Stimulated activated CD4-positive, alpha-beta T cell treated with anti-CD3 and anti-CD28 coated beads, TNF-alpha, amount 100 ng/mL, for 1 hour (primary cell): ENCODE results near the gene RYR1.
"Not testable (repeated sequence)": the region's sequence is repeated elsewhere in the genome, so short reads cannot be mapped to it uniquely, and the experiment has no call there.

ENCODE experiments used
- DNase-seq, 3 donors: peaks; one replicate each; pipeline ENCODE4 v3.0.0-alpha.2; 2020; ENCODE audit warnings: low read depth in 3 of 3, low spot score in 1 of 3

RYR1 gene

DNA sequence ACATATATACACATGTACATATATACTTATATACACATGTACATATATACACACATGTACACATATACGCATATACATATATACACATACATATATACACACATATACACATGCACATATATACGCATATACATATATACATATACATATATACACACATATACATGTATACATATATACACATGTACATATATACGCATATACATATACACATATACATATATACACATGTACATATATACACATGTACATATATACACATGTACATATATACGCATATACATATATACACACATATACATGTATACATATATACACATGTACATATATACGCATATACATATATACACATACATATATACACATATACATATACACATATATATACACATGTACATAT, 169.4 kb downstream of the RYR1 start:
- not testable (repeated sequence) for DNase-seq

DNA sequence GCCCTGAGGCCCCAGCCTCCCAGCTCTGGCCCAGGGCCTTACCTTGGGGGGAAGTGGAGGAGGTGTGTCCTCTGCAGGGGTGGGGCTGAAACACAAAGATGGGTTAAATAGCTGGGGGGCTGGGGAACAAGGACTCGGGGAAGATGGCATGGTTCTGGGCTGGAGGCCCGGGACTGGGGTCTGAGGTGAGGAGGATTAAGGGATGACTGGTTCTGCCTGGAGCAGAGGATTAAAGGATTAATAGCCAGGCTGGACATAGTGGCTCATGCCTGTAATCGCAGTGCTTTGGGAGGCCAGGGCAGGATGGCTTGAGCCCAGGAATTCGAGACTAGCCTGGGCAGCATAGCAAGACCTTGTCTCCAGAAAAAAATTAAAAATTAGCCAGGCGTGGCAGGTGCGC, 172.6 kb downstream of the RYR1 start:
- DNase-seq: no peak

DNA sequence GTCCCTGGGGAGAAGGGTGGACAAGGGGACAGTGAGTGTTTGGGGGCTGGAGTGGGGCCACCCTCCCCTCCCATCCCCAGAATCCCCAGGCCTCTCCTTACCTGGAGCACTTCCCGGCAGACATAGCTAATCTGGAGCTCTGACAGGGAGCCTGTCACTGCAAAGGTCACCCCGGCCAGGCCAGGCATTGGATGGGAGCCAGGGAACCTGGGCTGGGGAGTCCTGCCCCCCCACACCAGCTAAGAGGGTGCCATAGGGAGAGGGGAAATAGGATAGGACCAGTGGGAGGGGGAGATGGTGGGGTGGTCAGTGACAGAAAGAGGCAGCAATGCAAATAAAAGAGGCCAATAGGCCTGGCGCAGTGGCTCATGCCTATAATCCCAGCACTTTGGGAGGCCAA, 180.8 kb downstream of the RYR1 start:
- no peak for DNase-seq

DNA sequence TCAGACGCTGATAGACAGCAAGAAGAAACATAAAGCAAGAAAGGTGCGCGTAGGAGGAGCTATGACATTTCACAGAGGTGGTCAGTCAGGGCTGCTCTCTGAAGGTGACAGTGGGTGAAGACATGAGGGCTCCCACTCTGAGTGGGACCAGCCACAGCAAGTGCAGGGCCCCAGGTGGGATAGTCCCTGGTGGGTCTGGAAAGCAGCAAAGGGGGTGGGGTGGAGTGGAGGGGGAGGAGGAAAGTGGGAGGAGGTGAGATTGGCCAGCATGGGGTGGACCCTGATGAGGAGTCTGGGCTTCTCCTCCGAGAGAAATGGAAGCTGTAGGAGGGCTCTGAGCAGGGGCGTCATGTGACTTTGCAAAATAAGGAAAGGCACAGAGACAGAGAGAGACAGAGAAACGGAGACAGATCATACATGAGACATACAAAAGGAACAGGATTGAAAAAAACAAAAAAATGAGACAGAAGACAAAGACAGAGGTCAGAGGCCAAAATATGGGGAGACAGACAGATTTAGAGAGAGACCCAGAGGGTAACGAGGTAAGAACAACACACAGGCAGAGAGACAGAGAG, 181.6 kb downstream of the RYR1 start:
- DNase-seq: no peak

DNA sequence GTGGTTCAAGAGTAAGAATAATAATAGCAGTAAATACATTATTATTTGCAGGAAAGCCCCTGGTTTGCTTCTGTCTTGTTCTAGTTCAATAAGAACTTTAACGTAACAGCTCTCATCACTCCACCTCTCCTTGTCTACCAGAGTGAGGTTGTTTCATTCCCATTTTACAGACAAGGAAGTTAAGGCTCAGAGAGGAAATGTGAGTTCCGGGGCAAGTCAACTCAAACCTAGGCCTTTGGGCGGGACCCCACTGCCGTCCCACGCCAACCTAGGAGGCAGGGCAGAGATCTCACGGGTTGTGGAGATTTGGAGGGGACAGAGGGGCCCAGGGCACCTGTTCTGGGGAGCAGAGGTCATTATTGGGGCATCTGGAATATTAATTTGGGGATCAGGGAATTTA, 182.8 kb downstream of the RYR1 start:
- no peak for DNase-seq

DNA sequence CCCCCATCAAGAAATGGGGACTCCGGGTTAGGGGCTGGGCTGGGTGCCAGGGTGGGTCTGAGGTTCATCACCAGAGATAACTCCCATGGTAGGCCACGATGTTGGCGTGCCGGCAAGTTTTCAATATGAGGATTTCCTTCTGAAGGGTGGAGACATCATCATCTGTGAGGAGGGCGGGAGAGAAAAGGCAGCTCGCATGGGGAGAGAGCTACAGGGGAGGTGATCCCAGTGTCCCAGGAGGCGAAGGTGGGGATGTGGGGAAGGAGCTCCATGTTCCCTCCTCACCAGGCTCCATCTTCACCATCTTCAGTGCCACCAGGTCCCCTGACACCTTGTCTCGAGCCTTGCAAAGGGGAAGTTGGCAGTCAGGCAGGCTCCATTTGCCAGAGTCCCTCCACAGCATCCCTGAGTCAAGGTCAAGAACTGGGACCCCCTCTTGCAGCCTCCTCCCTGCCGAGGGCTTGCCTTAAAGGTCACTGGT, 183.8 kb downstream of the RYR1 start:
- DNase-seq: no peak

DNA sequence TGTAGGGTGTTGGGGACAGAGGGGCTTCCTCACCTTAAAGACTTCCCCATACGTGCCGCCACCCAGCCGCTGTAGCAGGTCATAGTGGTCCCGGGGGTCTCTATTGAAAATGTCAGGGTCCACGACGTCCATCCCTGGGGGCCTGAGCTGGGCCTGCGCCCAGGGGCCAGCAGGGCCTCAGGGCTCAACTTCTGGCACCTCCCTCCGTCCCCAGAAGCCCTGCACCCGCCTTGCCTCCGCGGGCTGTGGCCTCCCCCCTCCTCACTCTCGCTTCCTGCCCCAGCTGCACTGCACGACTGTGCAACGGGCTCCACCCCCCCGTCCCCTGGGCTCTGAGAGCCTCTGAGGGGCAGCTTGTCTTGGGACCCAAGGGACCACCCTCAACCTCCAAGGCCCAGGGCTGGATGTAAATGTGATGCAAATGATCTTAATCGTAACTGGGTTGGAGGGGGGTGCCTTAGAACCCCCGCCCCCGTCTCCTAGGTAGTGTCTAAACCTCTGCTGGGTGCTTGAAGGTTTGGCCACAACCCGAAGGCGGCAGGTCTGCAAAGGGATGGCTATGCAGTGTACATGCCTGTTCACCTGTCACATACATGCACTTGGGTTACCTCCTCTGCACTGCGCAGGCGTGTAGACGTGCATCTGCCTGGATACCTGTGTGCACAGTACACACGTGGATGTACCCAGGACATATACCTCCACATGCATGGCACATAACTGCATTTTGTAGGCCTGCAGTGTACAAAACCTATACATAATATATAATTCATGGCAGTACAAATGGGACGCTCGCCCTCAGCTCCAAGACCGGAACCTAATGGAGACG, 184.5 kb downstream of the RYR1 start, which contains the start of gene MAP4K1:
Gene MAP4K1 (minus strand): TSS at position 190 of the 826 bp plus-strand sequence. CDS start 58 bp downstream, at position 132.
- peak in 2 of 3 donors; percentile 39 to 58 for DNase-seq

DNA sequence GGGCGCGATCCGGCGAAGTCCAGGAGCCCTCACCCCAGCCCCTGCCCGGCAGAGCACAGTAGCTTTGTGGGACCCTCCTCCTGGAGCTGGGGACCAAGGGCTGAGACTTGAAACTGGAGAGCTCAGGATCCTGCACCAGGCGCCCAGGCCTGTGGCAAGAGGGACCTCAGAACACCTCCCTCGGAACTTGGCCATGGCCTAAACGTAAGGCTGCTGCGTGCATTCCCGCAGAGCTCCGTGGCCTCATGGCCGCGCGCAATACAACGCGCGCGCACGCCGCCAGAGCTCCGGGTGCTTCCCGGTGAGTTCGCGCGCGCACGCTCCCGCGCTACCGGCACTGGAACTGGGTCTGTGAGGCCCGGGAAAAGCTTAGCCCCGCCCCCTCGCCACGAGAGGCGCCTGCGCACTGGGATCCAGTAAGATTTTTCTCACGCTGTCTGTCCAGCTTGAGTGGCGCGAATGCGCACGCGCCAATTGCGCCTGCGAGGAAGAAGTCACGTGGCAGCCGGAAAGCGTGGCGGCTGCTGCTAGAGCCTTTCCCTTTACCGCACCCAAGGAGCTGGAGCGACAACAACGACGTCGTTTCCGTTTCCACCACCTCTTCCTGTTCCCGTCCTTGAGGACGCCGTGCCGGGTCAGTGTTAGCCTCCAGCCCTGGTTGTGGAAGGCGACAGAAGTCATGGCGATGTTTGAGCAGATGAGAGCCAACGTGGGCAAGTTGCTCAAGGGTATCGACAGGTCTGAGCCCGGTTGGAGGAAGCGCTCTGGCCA, 185.3 kb downstream of the RYR1 start, which contains the start of gene EIF3K:
Gene EIF3K (plus strand): TSS at position 599 of the 771 bp plus-strand sequence. CDS start 81 bp downstream, at position 680.
- DNase-seq: peak; percentile 93 to 97 (median 94)

DNA sequence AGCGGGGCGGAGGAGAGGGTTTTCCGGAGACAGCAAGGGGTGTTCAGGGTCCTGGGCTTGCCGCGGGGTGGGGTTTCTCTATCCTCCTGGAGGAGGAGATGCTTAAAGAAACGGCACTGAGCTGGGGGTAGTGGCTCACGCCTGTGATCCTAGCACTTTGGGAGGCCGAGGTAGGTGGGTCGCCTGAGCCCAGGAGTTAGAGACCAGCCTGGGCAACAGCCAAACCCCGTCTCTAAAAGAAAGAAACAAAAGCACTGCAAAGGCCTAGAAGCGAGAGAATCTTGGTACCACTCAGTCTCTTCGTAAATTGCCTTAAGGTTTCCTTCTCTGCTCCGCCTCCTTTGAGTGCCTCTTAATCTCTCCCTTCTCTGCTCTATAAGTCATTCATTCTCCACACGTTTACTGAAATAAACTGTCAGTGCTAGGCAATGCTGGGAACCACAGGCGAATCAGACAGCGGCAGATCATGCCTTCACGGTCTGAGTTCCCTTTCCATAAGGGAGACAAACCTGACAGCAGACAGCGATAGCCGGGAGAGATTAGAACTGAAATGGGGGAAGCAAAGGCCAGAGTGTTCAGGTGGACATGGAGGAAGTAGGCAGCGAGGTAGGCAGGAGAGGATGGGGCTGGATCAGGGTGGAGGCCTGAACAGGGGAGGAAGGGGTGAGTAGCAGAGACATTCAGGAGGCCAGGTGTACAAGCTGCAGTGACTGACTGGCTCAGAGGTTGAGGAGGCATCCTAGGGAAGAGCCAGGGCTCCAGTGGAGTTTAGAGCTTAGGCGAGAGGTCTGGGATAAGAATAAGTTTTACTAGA, 186.1 kb downstream of the RYR1 start:
- no peak for DNase-seq

DNA sequence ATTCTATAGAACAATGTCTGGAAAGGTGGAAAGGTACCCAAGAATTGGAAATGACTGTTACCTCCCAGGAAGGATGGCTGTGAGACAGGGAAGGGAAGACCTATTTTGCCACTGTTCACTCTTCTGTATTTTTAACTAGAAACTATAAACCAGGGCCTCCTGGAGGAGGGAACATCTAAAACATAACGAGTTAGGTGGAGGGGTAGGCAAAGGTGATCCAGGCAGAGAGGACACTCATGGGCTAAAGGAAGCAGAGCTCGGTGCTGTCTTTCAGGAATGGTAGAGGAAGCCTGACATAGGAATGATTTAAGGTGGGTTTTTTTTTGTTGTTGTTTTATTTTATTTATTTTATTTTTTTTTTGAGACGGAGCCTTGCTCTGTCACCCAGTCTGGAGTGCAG, 191.3 kb downstream of the RYR1 start:
- no peak for DNase-seq

DNA sequence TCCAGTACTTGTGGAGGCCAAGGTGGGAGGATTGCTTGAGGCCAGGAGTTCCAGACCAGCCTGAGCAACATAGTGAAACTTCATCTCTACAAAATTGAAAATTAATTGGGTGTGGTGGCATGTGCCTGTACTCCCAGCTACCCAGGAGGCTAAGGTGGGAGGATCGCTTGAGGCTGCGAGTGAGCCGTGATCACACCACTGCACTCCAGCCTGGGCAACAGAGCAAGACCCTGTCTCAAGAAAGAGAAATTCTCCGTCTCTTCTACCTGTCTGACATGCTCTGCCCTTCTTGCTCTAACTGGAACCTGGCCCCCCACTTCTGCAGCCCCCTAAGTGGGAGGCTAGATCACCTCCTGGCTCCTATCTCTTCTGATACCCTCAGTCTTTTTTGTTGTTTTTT, 192.9 kb downstream of the RYR1 start:
- no peak for DNase-seq

DNA sequence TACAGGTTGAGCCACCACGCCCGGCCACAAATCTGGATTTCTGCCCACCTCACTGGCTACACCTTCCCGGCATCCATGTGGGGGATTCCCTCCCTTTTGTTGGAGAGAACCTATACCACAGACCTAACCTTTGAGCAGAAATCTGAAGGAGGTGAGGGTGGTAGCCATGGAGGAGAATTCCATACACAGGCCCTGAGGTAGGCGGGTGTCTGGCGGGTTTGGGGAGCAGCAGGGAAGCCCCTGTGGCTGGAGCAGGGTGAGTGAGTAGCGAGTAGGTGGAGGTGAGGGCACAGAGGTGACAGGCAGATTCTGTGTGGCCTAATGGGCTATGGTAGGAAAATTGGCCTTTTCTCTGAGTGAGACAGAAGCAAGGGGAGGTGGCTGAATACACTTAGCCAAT, 196.1 kb downstream of the RYR1 start:
- no peak for DNase-seq

DNA sequence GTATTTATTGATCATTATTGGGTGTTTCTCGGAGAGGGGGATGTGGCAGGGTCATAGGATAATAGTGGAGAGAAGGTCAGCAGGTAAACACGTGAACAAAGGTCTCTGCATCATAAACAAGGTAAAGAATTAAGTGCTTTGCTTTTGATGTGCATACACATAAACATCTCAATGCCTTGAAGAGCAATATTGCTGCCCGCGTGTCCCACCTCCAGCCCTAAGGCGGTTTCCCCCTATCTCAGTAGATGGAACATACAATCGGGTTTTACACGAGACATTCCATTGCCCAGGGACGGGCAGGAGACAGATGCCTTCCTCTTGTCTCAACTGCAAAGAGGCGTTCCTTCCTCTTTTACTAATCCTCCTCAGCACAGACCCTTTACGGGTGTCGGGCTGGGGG, 197.8 kb downstream of the RYR1 start:
- not testable (repeated sequence) for DNase-seq

DNA sequence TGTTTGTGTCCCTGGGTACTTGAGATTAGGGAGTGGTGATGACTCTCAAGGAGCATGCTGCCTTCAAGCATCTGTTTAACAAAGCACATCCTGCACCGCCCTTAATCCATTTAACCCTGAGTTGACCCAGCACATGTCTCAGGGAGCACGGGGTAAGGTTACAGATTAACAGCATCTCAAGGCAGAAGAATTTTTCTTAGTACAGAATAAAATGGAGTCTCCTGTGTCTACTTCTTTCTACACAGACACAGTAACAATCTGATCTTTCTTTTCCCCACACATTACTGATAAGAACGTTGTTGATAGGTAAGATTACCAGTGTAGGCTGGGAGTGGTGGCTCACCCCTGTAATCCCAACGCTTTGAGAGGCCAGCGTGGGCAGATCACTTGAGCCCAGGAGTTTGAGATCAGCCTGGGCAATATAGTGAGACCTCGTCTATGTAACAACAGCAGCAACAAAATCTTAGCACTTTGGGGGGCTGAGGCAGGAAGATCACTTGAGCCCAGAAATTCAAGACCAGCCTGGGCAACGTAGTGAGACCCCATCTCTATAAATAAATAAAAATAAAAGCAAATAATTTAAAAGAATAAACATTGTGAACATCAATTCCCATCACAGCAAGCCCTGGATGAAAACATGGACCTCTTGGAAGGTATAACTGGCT, 198.5 kb downstream of the RYR1 start:
- not testable (repeated sequence) for DNase-seq

DNA sequence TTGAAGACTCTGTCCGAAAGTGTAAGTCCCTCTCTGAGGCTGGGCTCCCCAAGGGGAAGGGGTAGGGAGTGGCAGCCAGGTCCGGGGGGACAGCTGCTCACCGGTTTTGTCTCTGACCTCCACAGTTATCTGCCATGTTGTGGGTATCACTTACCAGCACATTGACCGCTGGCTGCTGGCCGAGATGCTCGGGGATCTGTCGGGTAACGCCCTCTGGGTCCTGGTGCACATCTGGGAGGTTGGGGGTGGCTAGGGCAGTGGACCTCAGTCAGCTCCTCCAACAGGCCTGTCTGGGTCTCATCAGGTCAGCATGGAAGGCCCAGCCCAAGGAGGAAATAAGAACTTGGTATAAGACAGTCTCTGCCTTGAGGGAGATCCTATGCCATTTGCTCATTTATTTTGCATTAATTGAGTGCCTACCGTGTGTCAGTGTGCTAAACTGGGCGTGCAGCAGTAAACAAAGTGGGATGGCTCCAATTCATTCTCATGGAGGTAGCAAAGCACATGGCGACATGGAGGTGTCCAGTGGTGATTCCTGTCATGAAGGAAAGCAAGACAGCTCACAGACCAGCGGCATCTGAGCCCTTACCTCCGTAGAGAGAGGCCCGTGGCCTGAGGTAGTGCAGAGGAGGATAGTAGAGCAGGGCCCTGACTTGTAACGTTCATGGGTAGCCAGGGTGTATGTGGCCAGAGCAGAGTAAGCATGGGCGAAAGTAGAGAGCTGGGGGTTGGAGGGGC, 199.2 kb downstream of the RYR1 start:
- DNase-seq: no peak

DNA sequence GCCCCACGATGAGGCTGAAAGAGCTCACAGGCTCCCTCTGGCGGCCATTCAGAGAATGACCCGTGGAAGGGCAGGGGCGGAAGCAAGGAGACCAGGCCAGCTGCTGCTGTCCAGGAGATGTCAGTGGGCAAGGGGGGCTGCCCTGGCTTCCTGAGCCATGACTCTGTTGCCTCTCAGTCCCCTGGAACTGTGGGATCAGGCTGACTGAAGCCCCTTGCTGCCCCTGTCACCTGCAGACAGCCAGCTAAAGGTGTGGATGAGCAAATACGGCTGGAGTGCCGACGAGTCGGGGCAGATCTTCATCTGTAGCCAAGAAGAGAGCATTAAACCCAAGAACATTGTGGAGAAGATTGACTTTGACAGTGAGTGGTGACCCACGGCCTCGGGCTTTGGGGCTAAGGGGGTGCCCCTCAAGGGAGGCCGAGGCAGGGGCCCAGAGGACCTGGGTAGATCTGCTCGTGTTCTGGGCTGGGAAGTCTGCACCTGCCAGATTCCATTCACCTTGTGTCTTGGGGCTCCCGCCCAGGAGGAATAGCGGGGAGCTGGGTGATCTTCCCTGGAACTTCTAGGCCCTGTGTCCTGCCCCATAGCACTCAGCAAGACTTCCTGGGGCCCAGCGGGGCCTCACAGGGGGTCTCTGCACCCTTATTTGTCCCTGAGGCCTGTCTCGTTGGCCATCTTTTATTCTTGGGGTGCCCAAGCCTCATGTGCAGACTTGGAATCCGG, 201.4 kb downstream of the RYR1 start:
- DNase-seq: peak in 2 of 3 donors; percentile 42 to 61

DNA sequence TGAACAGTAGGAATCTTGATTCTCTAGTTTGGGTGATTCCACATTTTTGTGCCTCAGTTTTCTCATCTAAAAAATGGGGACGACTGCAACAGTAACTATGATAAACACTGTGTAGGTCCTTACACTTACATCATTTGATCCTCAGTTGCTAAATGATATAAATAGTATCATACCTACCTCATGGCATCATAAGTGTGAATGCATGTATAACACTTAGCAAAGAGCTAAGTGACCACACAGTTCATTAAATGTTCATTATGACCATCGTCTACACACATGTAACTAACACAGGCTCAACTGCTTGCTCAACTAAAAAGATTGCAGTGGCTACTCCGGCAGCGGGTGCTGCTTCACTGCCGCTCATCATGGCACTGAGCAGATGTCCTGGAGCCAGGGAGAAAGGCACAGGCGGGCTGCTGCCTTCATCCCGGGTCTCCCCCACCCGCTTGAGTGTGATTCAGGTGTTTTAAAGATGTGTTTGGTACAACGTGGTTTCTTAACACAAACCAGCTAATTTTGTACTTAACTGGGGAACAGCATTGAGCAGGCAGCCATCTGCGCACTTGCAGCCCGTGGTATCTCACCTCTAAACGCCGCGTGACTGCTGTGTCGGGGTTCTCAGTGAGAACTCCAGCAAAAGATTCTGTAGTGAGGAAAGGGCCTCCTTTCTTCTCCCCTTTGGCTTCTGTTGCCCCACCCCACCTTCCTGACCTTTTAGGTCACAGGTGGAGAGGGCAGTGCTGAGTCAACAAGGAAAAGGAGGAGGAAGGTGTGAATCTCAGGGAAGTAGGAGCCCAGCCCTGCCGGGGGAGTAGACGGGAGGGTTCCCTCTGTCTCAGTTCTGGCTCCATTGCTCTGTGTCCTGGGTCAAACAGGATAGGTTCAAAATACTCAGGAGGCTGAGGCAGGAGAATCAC, 202.2 kb downstream of the RYR1 start:
- no peak for DNase-seq
